ENCODE data around the gene IQUB. TPM values are rescaled to one million over a fixed set of nuclear protein-coding genes. Genes with fewer than 3 reads are reported as not detected.
A peak's percentile ranks its signal among the peaks of the same experiment; 100 is the strongest.
"Not testable (repeated sequence)": the region's sequence is repeated elsewhere in the genome, so short reads cannot be mapped to it uniquely, and the experiment has no call there.

The IQUB gene
- total and polyA plus RNA-seq, 10 donors = 0.05 to 1.0 (median 0.35) TPM

DNA sequence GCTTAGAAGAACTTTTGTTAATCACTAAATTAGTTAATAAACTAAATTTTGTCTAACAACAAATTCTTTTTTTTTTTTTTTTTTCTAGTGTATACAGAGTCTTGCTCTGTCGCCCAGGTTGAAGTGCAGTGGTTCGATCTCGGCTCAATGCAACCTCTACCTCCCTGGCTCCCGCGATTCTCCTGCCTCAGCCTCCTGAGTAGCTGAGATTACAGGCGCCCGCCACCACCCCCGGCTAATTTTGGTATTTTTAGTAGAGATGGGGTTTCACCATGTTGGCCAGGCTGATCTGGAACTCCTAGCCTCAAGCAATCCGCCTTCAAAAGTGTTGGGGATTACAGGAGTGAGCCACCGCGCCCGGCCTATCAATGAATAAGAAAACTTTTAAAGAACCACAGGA, 1.1 kb upstream of the IQUB start:
- peak overlapping the region in 6 of 8 donors; percentile 84 to 91 (median 86) for H3K27ac ChIP-seq
- H3K4me1 ChIP-seq = peaks cover 3 to 41% (median 21%) of the 10 kb centered on the region in 6 donors
- 93 to 94% (median 93%) methylated on average over 12 of the region's 12 CpGs for WGBS, 5 donors
- peaks cover 0 to 4% (median 0%) of the 10 kb centered on the region in 6 donors for H3K36me3 ChIP-seq
- peak; percentile 82 for DNase-seq
- TF ChIP-seq, protein P1, sequence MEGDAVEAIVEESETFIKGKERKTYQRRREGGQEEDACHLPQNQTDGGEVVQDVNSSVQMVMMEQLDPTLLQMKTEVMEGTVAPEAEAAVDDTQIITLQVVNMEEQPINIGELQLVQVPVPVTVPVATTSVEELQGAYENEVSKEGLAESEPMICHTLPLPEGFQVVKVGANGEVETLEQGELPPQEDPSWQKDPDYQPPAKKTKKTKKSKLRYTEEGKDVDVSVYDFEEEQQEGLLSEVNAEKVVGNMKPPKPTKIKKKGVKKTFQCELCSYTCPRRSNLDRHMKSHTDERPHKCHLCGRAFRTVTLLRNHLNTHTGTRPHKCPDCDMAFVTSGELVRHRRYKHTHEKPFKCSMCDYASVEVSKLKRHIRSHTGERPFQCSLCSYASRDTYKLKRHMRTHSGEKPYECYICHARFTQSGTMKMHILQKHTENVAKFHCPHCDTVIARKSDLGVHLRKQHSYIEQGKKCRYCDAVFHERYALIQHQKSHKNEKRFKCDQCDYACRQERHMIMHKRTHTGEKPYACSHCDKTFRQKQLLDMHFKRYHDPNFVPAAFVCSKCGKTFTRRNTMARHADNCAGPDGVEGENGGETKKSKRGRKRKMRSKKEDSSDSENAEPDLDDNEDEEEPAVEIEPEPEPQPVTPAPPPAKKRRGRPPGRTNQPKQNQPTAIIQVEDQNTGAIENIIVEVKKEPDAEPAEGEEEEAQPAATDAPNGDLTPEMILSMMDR (IDR thresholded peaks at IDR 0.05 in 8 of 11, conservative IDR thresholded peaks at IDR 0.05 in 3 of 11) = no peak
- TF ChIP-seq POLR2A (IDR thresholded peaks at IDR 0.05) (no peak), POLR2AphosphoS5 (IDR thresholded peaks at IDR 0.05) (no peak)
- intact Hi-C loops (cut with DNase I; ENCODE audit: low total_unique reads) = no loop called here
- H3K9me3 ChIP-seq = no peaks in the 10 kb centered on the region
- peak overlapping the region in 5 of 8 donors; percentile 51 to 79 (median 65) for H3K4me3 ChIP-seq
- peaks cover 0 to 35% (median 0%) of the 10 kb centered on the region in 7 donors for H3K27me3 ChIP-seq (replicated peaks in 1 of 7)

DNA sequence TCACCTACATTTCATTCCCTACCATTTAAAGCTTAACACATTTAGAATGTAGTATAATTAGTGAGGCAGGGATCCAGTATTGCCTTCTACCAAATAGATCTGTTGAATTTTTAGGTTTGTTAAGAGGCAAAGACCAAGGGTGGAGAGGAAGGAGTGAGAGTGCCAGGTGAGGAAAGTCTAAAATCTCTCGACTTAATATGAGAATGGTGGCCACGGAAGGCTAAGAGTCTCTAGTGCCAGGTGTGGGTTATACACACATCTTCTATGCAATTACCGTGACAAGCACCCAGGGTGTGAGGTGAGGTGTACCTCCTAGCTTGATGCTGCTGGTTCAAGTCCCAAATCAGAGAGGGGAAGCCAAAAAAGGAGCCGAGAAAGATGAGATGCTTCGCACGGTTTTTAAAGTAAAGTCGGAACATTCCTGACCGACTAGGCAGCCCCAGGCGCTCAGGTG, 439 bp downstream of the IQUB start:
- H3K27ac ChIP-seq = peak overlapping the region in 5 of 8 donors; percentile 48 to 91 (median 87)

DNA sequence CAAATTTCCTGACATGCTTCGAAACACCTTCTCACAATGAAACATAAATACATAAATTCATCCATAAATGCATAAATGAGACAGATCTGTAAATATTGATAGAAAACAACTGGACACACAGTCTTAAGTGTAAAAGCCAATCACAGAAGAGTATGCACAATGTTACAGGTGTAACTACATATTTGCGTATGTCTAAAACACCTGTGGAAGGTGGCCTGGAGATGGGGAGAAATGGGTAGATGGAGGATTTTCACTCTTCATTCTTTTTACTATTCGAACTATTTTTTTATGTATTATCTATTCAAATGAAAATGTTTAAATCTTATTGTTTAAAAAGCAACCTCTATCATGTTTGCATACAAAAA, 860 bp downstream of the IQUB start:
- no peak for DNase-seq
- intact Hi-C loops (cut with DNase I; ENCODE audit: low total_unique reads) = no loop called here
- TF ChIP-seq, protein P1 (IDR thresholded peaks at IDR 0.05 in 8 of 11, conservative IDR thresholded peaks at IDR 0.05 in 3 of 11) = no peak
- TF ChIP-seq POLR2A (IDR thresholded peaks at IDR 0.05) (no peak), POLR2AphosphoS5 (IDR thresholded peaks at IDR 0.05) (no peak)
- H3K4me1 ChIP-seq = peaks cover 3 to 41% (median 21%) of the 10 kb centered on the region in 6 donors
- peak overlapping the region in 2 of 8 donors; percentile 60 to 79 for H3K4me3 ChIP-seq
- WGBS, 5 donors = 83 to 87% (median 86%) methylated on average over 3 of the region's 3 CpGs
- peaks cover 0 to 44% (median 0%) of the 10 kb centered on the region in 7 donors for H3K27me3 ChIP-seq (replicated peaks in 1 of 7)
- peak overlapping the region in 1 of 8 donors; percentile 87 for H3K27ac ChIP-seq
- H3K9me3 ChIP-seq = no peaks in the 10 kb centered on the region
- no peaks in the 10 kb centered on the region for H3K36me3 ChIP-seq

More for the DNA sequence above, 439 bp downstream of the IQUB start:
- H3K4me3 ChIP-seq = peak overlapping the region; percentile 51 to 79 (median 60)
- TF ChIP-seq, protein P1 (IDR thresholded peaks at IDR 0.05 in 8 of 11, conservative IDR thresholded peaks at IDR 0.05 in 3 of 11) = no peak
- no peak for TF ChIP-seq POLR2AphosphoS5 (IDR thresholded peaks at IDR 0.05)
- no peak for TF ChIP-seq POLR2A (IDR thresholded peaks at IDR 0.05)
- DNase-seq = no peak
- H3K27me3 ChIP-seq (replicated peaks in 1 of 7) = peaks cover 0 to 44% (median 0%) of the 10 kb centered on the region in 7 donors
- no peaks in the 10 kb centered on the region for H3K36me3 ChIP-seq
- H3K4me1 ChIP-seq = peaks cover 3 to 41% (median 21%) of the 10 kb centered on the region in 6 donors
- 3 to 6% (median 4%) methylated on average over 9 of the region's 9 CpGs for WGBS, 5 donors
- no peaks in the 10 kb centered on the region for H3K9me3 ChIP-seq
- intact Hi-C loops (cut with DNase I; ENCODE audit: low total_unique reads) = no loop called here

DNA sequence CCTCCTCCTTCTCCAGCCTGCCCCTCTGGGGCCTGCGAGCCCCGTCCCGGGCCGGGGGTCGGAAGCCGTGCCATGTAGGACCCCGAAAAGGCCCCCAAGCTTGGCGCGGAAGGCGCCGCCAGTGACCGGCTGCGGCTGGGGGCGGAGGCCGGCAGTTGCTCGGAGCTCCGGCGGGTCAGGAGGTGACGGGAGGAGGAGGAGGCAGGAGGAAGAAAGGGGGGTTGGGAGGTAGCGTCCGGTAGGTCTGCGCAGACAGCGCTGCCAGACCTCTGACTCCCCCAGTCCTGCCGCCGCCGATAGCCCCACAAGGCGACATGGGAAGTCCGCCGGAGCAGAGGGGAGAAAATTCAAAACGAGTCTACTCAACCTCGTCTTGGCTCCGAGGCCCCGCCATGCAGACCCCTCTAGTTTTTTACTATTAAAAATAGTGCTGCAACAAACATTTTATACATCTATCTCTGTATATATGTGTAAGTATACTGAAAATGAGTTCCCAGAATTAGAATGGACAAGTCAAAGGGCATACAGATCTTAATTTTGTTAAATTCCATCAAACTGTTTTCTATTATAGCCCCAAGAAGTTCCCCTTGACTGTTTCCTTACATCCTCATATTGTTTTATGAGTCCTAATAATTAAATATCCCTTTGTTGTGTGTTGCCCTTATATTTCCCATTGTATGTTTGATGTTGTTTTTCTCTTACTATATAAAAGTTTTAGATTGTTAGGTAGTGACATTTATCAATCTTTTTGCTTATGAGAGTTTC, 1.4 kb downstream of the IQUB start:
- peak overlapping the region in 1 of 8 donors; percentile 35 for H3K27ac ChIP-seq
- intact Hi-C loops (cut with DNase I; ENCODE audit: low total_unique reads); H3K9me3 ChIP-seq; H3K36me3 ChIP-seq: not testable (repeated sequence)
- peak overlapping the region in 6 of 8 donors; percentile 14 to 61 (median 26) for H3K4me3 ChIP-seq
- WGBS, 5 donors = 2 to 5% (median 4%) methylated on average over 11 to 33 of the region's 33 CpGs
- peak; percentile 85 for DNase-seq
- H3K4me1 ChIP-seq = peaks cover 3 to 41% (median 21%) of the 10 kb centered on the region in 6 donors
- H3K27me3 ChIP-seq (replicated peaks in 1 of 7) = peaks cover 0 to 44% (median 0%) of the 10 kb centered on the region in 7 donors

DNA sequence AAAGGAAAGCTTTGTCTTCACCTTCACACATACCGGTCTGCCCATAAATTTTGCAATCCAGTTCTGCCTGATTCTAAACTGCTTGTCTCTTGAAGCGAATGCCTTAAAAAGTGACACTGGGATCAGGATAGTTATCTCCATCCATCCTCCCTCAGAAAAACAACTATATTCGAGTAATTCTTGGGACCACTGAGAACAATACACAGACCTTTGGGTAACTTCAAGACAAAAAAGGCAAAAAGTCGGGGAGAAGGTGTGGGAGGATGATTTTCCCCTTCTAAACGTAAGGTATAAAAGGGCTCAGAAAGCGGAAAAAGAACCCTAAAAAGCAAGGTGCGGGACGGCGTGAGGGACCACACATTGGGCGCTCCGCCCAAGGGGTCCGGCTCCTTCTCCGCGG, 2.1 kb downstream of the IQUB start:
- intact Hi-C loops (cut with DNase I; ENCODE audit: low total_unique reads); DNase-seq; H3K27ac ChIP-seq; H3K9me3 ChIP-seq; H3K36me3 ChIP-seq: not testable (repeated sequence)
- H3K4me3 ChIP-seq = peak overlapping the region in 5 of 8 donors; percentile 15 to 61 (median 28)
- H3K4me1 ChIP-seq = peaks cover 3 to 41% (median 21%) of the 10 kb centered on the region in 6 donors
- peaks cover 0 to 44% (median 0%) of the 10 kb centered on the region in 7 donors for H3K27me3 ChIP-seq (replicated peaks in 1 of 7)
- WGBS, 5 donors = 12 to 27% (median 18%) methylated on average over 4 to 6 of the region's 14 CpGs

DNA sequence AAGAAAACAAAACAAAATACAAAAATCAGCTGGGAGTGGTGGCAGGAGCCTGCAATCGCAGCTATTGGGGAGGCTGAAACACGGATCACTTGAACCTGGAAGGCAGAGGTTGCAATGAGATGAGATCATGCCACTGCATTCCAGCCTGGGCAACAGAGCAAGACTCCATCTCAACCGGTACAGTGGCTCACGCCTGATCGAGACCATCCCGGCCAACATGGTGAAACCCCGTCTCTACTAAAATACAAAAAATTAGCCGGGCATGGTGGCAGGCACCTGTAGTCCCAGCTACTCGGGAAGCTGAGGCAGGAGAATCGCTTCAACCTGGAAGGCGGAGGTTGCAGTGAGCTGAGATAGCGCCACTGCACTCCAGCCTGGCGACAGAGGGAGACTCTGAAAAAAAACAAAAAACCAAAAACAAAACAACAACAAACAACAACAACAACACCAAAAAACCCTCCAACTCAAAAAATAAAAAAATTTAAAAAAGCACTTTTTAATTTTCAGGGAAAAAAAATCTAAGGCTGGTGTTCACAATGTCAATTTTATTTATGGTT, 4.3 kb downstream of the IQUB start:
- peaks cover 3 to 22% (median 15%) of the 10 kb centered on the region in 6 donors for H3K4me1 ChIP-seq
- H3K27ac ChIP-seq; DNase-seq; H3K4me3 ChIP-seq; intact Hi-C loops (cut with DNase I; ENCODE audit: low total_unique reads); H3K36me3 ChIP-seq; H3K9me3 ChIP-seq: not testable (repeated sequence)
- peaks cover 0 to 44% (median 0%) of the 10 kb centered on the region in 7 donors for H3K27me3 ChIP-seq (replicated peaks in 1 of 7)
- WGBS, 5 donors = 92 to 99% (median 95%) methylated on average over 12 to 13 of the region's 13 CpGs

Data from spleen (tissue), 11 donors.